Uterus (tissue), 4 donors: Measurements from ENCODE around the gene PTDSS2. TPM values are rescaled to one million over a fixed set of nuclear protein-coding genes. Genes with fewer than 3 reads are reported as not detected.

ENCODE experiments used
- DNase-seq, 2 donors: peaks; one replicate each; pipeline ENCODE4 v3.0.0-alpha.2; 2019 to 2020
- H3K27ac ChIP-seq, 2 donors: fragments of 200-600 bp; sonication (generic); 1 replicate in 1 of 2; 2 replicates in 1 of 2; pipeline ENCODE4 v1.5.1; 2016 to 2018
- H3K27me3 ChIP-seq, 2 donors: fragments of 200-600 bp; sonication (generic); one replicate each; pipeline ENCODE4 v1.5.1; 2018 to 2019; ENCODE audit warnings: control low read depth in 1 of 2
- H3K36me3 ChIP-seq, 2 donors: fragments of 200-600 bp; sonication (generic); one replicate each; pipeline ENCODE4 v1.5.1; 2019; ENCODE audit warnings: control low read depth in 1 of 2
- H3K4me1 ChIP-seq, 2 donors: fragments of 200-600 bp; sonication (generic); one replicate each; pipeline ENCODE4 v1.5.1; 2018 to 2019; ENCODE audit warnings: control low read depth in 1 of 2
- H3K4me3 ChIP-seq, 2 donors: fragments of 200-600 bp; sonication (generic); 1 replicate in 1 of 2; 2 replicates in 1 of 2; pipeline ENCODE4 v1.5.1; 2018 to 2019; ENCODE audit warnings: mild to moderate bottlenecking in 1 of 2
- H3K9me3 ChIP-seq, 2 donors: fragments of 200-600 bp; sonication (generic); one replicate each; pipeline ENCODE4 v1.5.1; 2019; ENCODE audit warnings: control low read depth in 1 of 2
- POLR2A ChIP-seq, 2 donors: fragments of 450-650 bp; IDR thresholded peaks; one replicate each; pipeline ENCODE4 v1.6.1; 2016; ENCODE audit warnings: antibody characterized with exemption in 2 of 2, mild to moderate bottlenecking in 1 of 2, moderate library complexity in 1 of 2
- intact Hi-C: fragments of 100-400 bp; cut with DNase I; formaldehyde crosslinking; loops from one replicate; pipeline ENCODE4 v1.15.1; 2023; ENCODE audit warnings: low total_unique reads
- total RNA-seq, 4 donors: library from RNA; depleted of rRNA in 3 of 4; stranded (reverse); fragments of >200 nt in 3 of 4; gene quantifications; one replicate each; pipeline versions ENCODE4 v1.1.0 to v1.2.4, GENCODE V29; 2014 to 2023
- TF ChIP-seq, protein P1 (sequence below), 4 experiments: fragments of 200-600 bp in 2 of 4; fragments of 450-650 bp in 2 of 4; sonication (generic) in 2 of 4; IDR thresholded peaks; one replicate each; pipeline ENCODE4 v1.5.1; 2016 to 2019; ENCODE audit warnings: antibody characterized with exemption in 4 of 4, mild to moderate bottlenecking in 2 of 4, moderate library complexity in 1 of 4
- donor health status: DM: yes; HTN: yes; CAD: no.

Gene PTDSS2
- total RNA-seq, 4 donors from 2014 or later, result 20.7 to 43.7 (median 22.8) TPM

DNA sequence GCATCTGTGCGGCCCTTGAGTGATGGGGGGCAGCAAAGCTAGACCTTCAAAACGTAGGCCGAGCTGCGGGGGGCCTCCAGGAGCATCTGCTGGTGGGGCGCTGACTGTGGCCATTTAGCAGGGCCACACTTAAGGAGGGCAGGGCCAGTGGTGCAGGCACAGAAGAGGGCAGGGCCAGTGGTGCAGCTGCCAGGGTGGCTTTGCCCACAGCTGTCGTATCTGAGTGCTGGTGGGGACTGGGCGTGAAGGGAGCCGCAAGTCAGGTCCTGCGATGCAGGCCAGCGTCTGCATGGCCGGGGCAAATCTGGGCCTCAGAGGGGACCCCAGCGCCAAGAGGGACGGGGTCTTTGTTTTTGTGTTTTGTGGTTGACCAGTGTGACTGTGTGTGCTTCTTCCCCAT is 29.2 kb downstream of the PTDSS2 start:
- intact Hi-C loops, result no loop called here
- Histone ChIP-seq H3K36me3 (no peaks in the 10 kb centered on the region), H3K4me1 (no peaks in the 10 kb centered on the region), H3K27me3 (no peaks in the 10 kb centered on the region), H3K27ac (no peak overlapping the region), H3K4me3 (no peak overlapping the region), H3K9me3 (no peaks in the 10 kb centered on the region)
- no peak for TF ChIP-seq POLR2A (IDR thresholded peaks at IDR 0.05)
- TF ChIP-seq, protein P1, sequence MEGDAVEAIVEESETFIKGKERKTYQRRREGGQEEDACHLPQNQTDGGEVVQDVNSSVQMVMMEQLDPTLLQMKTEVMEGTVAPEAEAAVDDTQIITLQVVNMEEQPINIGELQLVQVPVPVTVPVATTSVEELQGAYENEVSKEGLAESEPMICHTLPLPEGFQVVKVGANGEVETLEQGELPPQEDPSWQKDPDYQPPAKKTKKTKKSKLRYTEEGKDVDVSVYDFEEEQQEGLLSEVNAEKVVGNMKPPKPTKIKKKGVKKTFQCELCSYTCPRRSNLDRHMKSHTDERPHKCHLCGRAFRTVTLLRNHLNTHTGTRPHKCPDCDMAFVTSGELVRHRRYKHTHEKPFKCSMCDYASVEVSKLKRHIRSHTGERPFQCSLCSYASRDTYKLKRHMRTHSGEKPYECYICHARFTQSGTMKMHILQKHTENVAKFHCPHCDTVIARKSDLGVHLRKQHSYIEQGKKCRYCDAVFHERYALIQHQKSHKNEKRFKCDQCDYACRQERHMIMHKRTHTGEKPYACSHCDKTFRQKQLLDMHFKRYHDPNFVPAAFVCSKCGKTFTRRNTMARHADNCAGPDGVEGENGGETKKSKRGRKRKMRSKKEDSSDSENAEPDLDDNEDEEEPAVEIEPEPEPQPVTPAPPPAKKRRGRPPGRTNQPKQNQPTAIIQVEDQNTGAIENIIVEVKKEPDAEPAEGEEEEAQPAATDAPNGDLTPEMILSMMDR (IDR thresholded peaks at IDR 0.05), result no peak
- no peak for DNase-seq

DNA sequence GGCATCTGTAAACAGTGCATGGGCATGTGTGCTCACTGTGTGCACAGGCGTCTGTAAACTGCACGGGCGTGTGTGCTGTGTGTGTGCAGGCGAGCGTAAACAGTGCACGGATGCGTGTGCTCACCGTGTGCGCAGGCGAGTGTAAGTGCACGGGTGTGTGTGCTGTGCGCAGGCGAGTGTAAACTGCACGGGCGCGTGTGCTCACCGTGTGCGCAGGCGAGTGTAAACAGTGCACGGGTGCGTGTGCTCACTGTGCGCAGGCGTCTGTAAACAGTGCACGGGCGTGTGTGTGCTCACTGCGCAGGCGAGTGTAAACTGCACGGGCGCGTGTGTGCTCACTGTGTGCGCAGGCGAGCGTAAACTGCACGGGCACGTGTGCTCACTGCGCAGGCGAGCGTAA is 34.5 kb downstream of the PTDSS2 start:
- no peak overlapping the region for H3K27ac ChIP-seq
- DNase-seq, result no peak
- intact Hi-C loops, result no loop called here
- TF ChIP-seq, protein P1 (IDR thresholded peaks at IDR 0.05), result no peak
- no peak for TF ChIP-seq POLR2A (IDR thresholded peaks at IDR 0.05)
- no peaks in the 10 kb centered on the region for H3K27me3 ChIP-seq
- no peaks in the 10 kb centered on the region for H3K4me1 ChIP-seq
- H3K36me3 ChIP-seq, result no peaks in the 10 kb centered on the region
- no peak overlapping the region for H3K4me3 ChIP-seq
- no peaks in the 10 kb centered on the region for H3K9me3 ChIP-seq

DNA sequence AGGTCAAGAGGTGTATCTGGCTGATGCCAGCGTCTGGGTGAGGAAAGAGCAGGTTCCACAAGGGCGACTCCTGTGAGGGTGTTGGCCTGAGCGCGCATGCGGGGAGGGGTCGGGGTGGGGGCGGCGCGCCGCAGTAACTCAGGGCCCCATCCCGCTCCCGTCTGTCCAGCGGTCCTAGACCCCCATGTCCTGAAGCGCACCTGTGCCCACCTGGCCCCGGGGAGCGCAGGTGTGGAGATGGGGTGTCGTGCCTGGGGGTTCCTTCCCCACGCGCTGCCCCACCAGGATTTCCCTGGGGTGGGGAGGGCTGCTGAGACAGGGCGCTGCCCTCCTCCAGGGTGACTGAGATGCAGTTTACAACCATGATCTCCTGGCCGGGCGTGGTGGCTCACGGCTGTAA is 36.1 kb downstream of the PTDSS2 start:
- Histone ChIP-seq H3K9me3 (no peaks in the 10 kb centered on the region), H3K27ac (no peak overlapping the region), H3K4me3 (no peak overlapping the region), H3K36me3 (no peaks in the 10 kb centered on the region), H3K4me1 (no peaks in the 10 kb centered on the region), H3K27me3 (no peaks in the 10 kb centered on the region)
- intact Hi-C loops, result no loop called here
- TF ChIP-seq POLR2A (IDR thresholded peaks at IDR 0.05), result no peak
- TF ChIP-seq, protein P1 (IDR thresholded peaks at IDR 0.05), result no peak
- DNase-seq, result no peak

DNA sequence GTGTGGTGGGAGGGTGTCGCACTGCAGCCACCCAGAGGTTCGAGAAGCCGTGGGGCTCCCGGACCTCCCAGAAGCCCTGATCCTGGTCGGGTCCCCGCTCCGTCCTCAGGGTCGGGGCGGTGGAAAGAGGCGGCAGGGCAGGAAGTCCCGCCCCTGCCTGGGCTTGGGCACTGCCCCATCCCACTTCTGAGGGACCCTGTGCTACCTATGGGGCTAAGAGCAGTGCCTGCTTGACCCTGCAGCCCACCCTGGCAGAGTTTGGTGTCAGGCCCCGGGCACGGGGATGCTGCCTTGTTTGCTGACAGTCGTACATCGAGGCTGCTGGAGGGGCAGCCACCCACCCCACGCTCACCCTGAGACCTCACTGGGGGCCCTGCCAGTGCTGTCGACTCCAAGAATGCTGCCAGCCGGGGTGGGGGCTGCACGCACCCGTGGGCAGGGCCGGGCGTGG is 37.5 kb downstream of the PTDSS2 start:
- Histone ChIP-seq H3K4me3 (no peak overlapping the region), H3K27ac (no peak overlapping the region), H3K27me3 (no peaks in the 10 kb centered on the region), H3K36me3 (no peaks in the 10 kb centered on the region), H3K4me1 (no peaks in the 10 kb centered on the region), H3K9me3 (no peaks in the 10 kb centered on the region)
- TF ChIP-seq, protein P1 (IDR thresholded peaks at IDR 0.05), result no peak
- TF ChIP-seq POLR2A (IDR thresholded peaks at IDR 0.05), result no peak
- intact Hi-C loops, result no loop called here
- no peak for DNase-seq

DNA sequence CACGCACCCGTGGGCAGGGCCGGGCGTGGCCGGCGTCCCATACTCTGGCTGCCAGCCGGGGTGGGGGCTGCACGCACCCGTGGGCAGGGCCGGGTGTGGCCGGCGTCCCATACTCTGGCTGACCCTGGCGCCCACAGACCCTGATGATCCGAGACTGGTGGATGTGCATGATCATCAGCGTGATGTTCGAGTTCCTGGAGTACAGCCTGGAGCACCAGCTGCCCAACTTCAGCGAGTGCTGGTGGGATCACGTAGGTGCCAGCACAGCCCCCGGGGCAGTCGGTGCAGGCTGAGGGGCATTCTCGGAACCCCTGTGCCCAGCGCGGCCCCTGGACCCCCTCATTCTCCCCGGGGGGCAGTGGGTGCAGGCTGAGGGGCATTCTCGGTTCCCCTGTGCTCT is 38.0 kb downstream of the PTDSS2 start:
- Histone ChIP-seq H3K27me3 (no peaks in the 10 kb centered on the region), H3K27ac (no peak overlapping the region), H3K9me3 (no peaks in the 10 kb centered on the region), H3K4me3 (no peak overlapping the region), H3K36me3 (no peaks in the 10 kb centered on the region), H3K4me1 (no peaks in the 10 kb centered on the region)
- intact Hi-C loops, result no loop called here
- no peak for DNase-seq
- TF ChIP-seq POLR2A (IDR thresholded peaks at IDR 0.05), result no peak
- TF ChIP-seq, protein P1 (IDR thresholded peaks at IDR 0.05), result no peak
